Caki2 (cell line): ENCODE results near the gene PFKFB2. TPM values are rescaled to one million over a fixed set of nuclear protein-coding genes. Genes with fewer than 3 reads are reported as not detected.
"Not testable (repeated sequence)": the region's sequence is repeated elsewhere in the genome, so short reads cannot be mapped to it uniquely, and the experiment has no call there.

Experiments
- DNase-seq: peaks from one replicate; pipeline ENCODE4 v3.0.0-alpha.2; 2015; ENCODE audit warnings: low read depth
- in situ Hi-C: cut with HindIII; loops from 2 replicates; pipeline ENCODE4 v1.10.0; 2016; ENCODE audit warnings: low sequenced_read_pairs, low pct_unique_long_range_greater_than_20kb, mixed read lengths
- total RNA-seq: library from RNA; depleted of rRNA; stranded (reverse); fragments of >200 nt; shearing (Covaris generic); gene quantifications from 2 replicates; pipeline ENCODE4 v1.2.3, GENCODE V29; 2014; ENCODE audit warnings: low replicate concordance

Gene PFKFB2
- total RNA-seq, 1 experiment from 2014 or later: 4.0 TPM

DNA sequence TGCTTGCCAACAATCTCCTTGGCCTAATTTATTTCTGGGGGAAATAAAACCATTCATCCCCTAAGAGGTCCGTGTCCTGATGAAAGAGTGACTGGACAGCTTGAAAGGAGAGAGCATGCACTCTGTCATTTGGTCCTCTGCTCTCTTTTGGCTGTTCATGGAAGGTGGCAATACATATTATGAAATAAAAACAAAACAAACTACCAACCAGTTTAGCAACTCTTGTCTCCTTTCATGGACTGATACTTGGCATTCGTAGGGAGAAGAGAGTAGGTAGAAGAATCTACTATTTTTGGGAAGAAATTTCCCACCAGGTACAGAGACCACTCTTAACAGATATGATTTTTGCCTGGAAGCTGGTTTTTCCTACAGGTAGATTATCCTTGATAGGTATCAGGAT is 19.8 kb upstream of the PFKFB2 start:
- DNase-seq: no peak
- in situ Hi-C loops: no loop called here

GRCh38 chr1:207034208-207034607 is 18.9 kb upstream of the PFKFB2 start:
- in situ Hi-C loops: no loop called here
- peak; percentile 54 for DNase-seq

DNA sequence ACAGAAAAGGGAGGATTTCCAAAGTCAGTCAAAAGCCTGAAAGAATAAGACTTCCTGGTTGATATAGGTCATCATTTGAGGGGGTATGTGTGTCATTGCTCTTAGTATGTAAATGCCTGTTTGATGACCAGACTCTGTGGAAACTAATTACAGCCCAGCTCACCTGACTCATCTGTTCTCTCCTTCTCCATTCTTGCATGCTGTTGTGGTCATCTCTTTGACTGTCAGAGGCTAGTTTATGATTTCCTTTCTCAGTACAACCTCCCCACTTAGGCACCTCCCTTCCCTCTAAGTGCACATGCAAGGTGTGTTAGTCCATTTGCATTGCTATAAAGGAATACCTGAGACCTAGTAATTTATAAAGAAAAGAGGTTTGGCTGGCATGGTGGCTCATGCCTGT is 18.1 kb upstream of the PFKFB2 start:
- DNase-seq: peak; percentile 76
- in situ Hi-C loops: no loop called here

DNA sequence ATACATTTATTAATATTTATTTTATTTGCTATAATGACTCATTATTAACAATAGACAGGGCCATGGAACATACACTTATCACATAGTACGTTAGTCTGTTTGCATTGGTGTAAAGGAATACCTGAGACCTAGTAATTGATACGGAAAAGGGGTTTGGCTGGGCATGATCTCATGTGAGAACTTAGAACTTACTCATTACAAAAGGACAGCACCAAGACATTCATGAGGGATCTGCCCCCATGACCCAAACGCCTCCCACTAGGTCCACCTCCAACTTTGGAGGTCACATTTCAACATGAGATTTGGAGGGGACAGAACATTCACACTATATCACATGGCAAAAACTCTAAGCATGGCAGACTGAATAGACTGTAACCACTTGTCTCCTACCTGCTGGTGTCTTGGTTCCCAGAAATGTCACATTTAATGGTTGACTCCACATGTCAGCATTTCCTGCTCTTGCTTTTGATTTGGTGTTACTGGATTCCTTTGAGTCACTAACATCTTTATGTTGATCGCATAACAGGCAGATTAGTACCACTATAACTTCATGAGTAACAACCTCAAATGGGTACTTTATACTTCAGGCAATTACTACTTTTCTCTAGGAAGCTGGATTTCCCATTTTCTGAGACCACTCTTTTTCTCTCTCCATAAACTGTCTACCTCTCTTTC is 17.1 kb upstream of the PFKFB2 start:
- DNase-seq: no peak
- in situ Hi-C loops: no loop called here

DNA sequence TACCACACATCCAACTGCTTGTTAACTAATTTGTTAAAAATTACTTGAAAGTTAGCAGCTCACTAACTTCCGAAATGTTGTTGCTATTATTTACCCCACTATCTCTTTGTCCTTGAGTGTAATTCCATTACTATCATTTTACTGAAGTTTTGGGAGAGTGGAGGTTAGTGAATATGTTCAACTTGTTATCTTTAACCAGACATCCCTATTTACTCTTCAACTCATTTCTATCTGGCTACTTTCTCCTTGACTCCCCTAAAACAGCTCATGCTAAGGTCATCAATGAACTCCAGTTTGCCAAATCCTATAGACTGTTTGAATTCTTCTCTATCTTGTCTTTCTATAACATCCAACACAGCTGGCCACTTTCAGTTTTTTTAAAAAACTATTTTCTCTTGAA is 16.2 kb upstream of the PFKFB2 start:
- in situ Hi-C loops: no loop called here

DNA sequence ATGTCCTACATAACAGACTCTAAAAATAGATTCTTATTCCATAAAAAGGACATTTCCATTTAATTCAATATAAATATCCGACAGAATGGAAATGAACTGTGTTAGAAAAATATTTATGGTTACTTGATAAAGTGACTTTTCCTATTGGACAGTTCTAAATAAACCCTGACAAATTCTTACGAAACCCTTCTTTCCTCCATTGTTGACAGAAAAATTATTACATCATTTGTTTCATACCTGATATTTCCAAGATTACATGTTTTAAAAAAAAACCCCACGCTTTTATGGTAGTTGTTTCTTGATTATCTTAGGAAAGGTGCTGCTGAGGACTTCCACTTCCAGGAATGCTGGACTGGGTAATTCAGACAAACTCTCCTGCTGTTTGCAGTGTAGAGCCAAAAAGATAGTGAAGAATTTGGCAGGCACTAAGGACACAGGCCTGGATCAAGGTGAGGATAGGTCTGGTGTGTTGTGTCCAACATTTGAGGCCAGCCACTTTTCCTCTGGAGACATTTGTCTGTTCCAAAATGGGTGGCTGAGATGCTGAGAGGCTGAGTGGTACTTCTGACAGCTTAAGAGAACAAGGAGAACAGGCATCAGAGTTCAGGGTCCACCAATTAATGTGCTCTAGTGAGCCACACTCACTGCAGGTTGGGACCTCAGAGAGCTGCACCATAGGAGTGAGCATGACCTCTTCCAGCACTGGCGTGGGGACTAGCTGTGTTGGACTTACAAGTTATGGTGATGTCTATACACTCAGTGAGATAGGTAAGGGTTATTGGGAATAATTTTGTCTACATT is 13.5 kb upstream of the PFKFB2 start:
- in situ Hi-C loops: no loop called here

More for the DNA sequence above, 16.2 kb upstream of the PFKFB2 start:
- DNase-seq: no peak

DNA sequence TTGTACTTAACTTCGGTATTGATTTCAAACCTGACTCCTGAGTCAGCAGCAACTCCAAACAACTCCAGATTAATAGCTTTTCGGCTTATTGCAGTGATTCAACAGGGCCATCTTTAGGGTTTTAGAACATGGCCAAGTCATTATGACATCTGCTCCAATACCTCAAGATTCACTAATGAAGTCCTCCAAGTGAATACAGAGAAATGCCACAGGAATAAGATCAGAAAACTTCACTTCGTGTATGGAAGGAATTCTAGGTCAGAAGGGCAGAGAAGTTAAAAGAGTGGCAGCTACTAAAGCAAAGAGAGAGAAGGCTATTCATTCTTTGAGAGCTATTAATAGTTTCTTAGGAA is 12.9 kb upstream of the PFKFB2 start:
- in situ Hi-C loops: no loop called here
- DNase-seq: no peak

More for the DNA sequence above, 13.5 kb upstream of the PFKFB2 start:
- DNase-seq: no peak

DNA sequence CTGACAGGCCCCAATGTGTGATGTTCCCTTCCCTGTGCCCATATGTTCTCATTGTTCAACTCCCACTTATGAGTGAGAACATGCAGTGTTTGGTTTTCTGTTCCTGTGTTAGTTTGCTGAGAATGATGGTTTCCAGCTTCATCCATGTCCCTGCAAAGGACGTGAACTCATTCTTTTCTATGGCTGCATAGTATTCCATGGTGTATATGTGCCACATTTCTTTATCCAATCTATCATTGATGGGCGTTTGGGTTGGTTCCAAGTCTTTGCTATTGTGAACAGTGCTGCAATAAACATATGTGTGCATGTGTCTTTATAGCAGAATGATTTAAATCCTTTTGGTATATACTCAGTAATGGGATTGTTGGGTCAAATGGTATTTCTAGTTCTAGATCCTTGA is 11.7 kb upstream of the PFKFB2 start:
- DNase-seq, in situ Hi-C loops: not testable (repeated sequence)

- in situ Hi-C loops: no loop called here
- no peak for DNase-seq
Measured at GRCh38 chr1:207045453-207045852, 7.6 kb upstream of the PFKFB2 start.

DNA sequence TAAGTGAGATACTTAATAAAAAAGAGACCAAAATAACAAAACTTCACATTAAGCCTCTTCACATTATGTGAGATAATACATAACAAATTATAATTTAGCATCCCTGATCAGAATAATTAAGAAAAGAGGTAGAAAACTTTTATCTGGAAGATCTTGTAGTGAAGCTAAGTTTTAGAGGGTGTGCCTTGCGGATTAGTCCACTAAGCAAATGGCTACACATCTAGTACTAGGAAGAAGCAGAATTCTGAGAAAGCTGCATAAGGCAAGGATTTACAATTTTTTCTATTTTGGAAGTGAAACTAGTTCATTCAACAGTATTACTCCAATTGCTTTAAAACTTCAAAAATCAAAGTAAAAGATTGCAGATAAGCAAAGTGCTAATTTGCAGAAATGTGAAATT is 5.6 kb upstream of the PFKFB2 start:
- no peak for DNase-seq
- in situ Hi-C loops: no loop called here

GRCh38 chr1:207048041-207048440 is 5.0 kb upstream of the PFKFB2 start:
- in situ Hi-C loops: no loop called here

GRCh38 chr1:207049054-207049453 is 4.0 kb upstream of the PFKFB2 start:
- DNase-seq: no peak
- in situ Hi-C loops: no loop called here

More at GRCh38 chr1:207048041-207048440, 5.0 kb upstream of the PFKFB2 start:
- no peak for DNase-seq

DNA sequence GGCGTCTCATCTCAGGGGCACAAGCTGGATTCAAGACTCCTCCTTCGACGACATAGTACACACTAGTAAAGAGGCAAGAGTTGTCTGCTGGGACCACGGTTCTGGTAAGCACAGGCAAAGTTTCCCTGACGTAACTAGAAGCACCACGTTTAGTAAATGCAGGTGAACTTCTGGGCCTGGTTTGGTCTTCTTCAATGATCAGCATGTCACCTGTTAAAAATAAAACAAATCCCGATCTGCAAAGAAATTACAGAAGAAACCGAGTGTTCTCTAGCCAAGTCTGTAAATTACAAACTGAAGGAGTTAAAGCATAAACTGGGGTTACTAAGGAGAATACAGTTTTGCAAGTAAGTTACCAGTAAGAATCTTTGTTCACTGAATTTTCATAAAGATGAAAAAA is 3.6 kb upstream of the PFKFB2 start:
- no peak for DNase-seq
- in situ Hi-C loops: no loop called here

DNA sequence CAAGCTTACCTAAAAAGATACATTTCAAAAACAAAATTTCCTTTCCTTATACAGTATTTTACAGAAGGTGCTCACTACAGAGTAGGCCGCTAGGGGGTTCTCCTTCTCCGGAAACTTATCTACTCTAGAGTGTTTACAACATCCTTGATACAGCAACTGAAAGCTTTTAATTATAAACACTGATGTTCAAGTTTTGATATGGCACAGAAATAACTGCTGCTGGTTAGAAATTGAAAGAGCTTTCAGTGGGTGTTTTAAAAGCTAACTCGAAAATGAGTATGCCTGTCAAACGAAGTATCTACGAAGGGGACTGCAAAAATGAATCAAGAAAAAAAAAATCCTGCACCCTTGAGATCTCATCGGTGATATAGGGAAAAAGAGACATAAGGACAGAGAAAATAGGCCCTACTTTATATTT is 3.1 kb upstream of the PFKFB2 start:
- in situ Hi-C loops: no loop called here
- peak; percentile 57 for DNase-seq

DNA sequence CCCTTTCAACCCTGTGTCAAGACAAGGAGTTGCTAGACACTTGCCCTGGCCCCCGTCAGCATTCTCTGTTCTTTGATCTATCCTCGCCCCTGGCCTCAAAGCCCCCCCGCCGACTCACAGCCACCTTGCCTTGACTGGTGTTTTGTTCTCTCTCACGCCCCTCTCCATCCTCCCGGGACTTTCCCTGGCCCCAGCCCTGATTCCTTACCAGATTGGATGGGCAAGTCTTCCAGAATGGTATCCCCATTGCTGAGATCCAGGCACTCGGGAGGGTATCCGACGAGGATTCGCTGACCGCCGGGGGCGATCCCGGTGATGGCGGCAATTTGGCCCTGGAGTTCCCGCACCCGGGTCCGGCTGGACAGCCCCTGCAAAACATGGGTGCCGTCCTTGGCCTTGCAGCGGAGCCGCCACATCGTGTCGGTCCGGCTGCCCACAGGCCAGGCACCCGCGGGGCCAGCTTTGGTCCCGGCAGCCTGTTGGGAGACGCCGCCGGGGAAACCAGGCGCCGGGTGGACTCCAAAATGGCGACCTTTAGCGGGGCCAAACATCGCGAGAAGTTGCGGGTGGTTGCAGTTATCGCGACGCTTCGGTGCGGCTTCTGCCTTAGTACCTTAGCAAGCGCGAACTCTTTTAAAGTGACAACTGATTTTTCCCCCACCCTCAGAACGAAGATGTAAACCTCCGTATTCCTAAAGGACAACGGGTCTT is 2.4 kb upstream of the PFKFB2 start:
- in situ Hi-C loops: no loop called here
- DNase-seq: peak; percentile 85

- DNase-seq: peak; percentile 90
- in situ Hi-C loops: no loop called here
Measured at GRCh38 chr1:207051191-207051943, 1.7 kb upstream of the PFKFB2 start, which contains the start of gene YOD1. TSS of gene YOD1 (minus strand) at chr1:207051208. CDS start at chr1:207051030, 178 bp downstream.

- in situ Hi-C loops: no loop called here
- no peak for DNase-seq
Measured at GRCh38 chr1:207054491-207054890, 1.4 kb downstream of the PFKFB2 start.

DNA sequence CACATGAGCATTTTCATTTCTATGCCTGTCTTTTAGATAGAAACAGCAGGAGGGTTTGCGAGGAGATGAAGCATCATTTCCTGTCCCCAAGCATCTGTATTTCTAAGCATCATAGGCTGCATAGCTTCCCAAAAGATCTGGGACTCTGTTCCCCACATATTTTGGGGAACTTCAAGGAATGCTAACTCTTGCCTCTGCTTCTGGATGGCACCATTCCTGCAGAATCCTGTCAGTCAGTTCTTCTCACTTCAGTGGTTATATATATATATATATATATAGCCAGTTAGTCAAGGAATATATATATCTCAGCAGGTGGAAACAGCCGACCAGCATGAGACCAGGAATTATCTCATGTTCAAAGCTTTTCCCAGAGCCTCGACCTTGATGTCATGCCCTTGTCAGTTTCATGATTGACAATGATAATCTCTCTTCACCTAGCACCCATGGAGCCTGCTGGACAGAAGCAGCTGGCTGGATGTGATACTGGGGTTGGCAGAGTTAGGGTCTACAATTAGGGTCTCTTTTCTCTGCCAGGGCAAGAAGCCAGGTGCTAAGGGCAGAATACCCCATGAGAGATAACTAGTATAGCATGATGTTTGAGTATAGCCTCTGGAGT is 2.4 kb downstream of the PFKFB2 start:
- in situ Hi-C loops: no loop called here
- DNase-seq: no peak
